ENCODE data around the gene CCR2.

The CCR2 gene

GRCh38 chr3:46407970-46408369 is 54.1 kb downstream of the CCR2 start:
- 84% methylated on average over 7 of the region's 7 CpGs for WGBS
- Histone ChIP-seq H3K27ac (ENCODE audit: low read length, poor library complexity, severe bottlenecking) (no peak overlapping the region), H3K18ac (ENCODE audit: low read depth in 1 of 2, low read length in 2 of 2) (peak overlapping the region in 1 of 2 experiments; percentile 50), H3K9ac (ENCODE audit: low read length) (peak overlapping the region; percentile 75), H3K14ac (ENCODE audit: low read length in 2 of 2) (no peak overlapping the region), H2BK12ac (ENCODE audit: low read length in 2 of 2) (peak overlapping the region in 1 of 2 experiments; percentile 35), H3K9me3 (ENCODE audit: control insufficient read depth, low read length) (no peaks in the 10 kb centered on the region), H2BK5ac (ENCODE audit: low read depth, low read length, poor library complexity, severe bottlenecking) (no peak overlapping the region), H2AFZ (ENCODE audit: low read depth, low read length) (no peak overlapping the region), H3K27me3 (ENCODE audit: control insufficient read depth in 1 of 2, insufficient read depth in 1 of 2, low read length in 2 of 2) (no peaks in the 10 kb centered on the region), H3K4me3 (ENCODE audit: insufficient read depth in 1 of 2, low read depth in 1 of 2, low read length in 2 of 2) (peak overlapping the region in 1 of 2 experiments; percentile 70), H3K36me3 (ENCODE audit: control insufficient read depth in 1 of 2, insufficient read depth in 2 of 2, low read depth in 1 of 2, low read length in 2 of 2) (no peaks in the 10 kb centered on the region), H3K23ac (ENCODE audit: low read length in 2 of 2) (no peak overlapping the region), H2AK5ac (ENCODE audit: low read length, severe bottlenecking) (no peak overlapping the region), H3K79me1 (replicated peaks; ENCODE audit: low read length, poor library complexity, severe bottlenecking) (no peaks in the 10 kb centered on the region), H3K4me2 (ENCODE audit: low read length, poor library complexity, severe bottlenecking) (no peak overlapping the region), H4K91ac (ENCODE audit: low read length) (peak overlapping the region; percentile 53), H3K4ac (ENCODE audit: low read depth in 1 of 2, low read length in 2 of 2) (no peak overlapping the region), H4K8ac (ENCODE audit: low read length) (no peak overlapping the region), H2BK120ac (ENCODE audit: low read depth, low read length) (no peak overlapping the region), H2BK15ac (ENCODE audit: low read depth, poor library complexity, severe bottlenecking) (no peak overlapping the region), H3K4me1 (ENCODE audit: control insufficient read depth, insufficient read depth, low read depth, low read length) (peaks cover 11% of the 10 kb centered on the region)
- no peak for DNase-seq

GRCh38 chr3:46408853-46409252 is 54.9 kb downstream of the CCR2 start:
- WGBS = 92% methylated on average over 6 of the region's 7 CpGs
- Histone ChIP-seq H3K4me3 (ENCODE audit: insufficient read depth in 1 of 2, low read depth in 1 of 2, low read length in 2 of 2) (no peak overlapping the region), H3K23ac (ENCODE audit: low read length in 2 of 2) (no peak overlapping the region), H3K27ac (ENCODE audit: low read length, poor library complexity, severe bottlenecking) (no peak overlapping the region), H2BK120ac (ENCODE audit: low read depth, low read length) (no peak overlapping the region), H2BK5ac (ENCODE audit: low read depth, low read length, poor library complexity, severe bottlenecking) (no peak overlapping the region), H4K8ac (ENCODE audit: low read length) (peak overlapping the region; percentile 28), H4K91ac (ENCODE audit: low read length) (no peak overlapping the region), H3K4me2 (ENCODE audit: low read length, poor library complexity, severe bottlenecking) (no peak overlapping the region), H2AFZ (ENCODE audit: low read depth, low read length) (no peak overlapping the region), H3K14ac (ENCODE audit: low read length in 2 of 2) (no peak overlapping the region), H3K18ac (ENCODE audit: low read depth in 1 of 2, low read length in 2 of 2) (no peak overlapping the region), H3K79me1 (replicated peaks; ENCODE audit: low read length, poor library complexity, severe bottlenecking) (no peaks in the 10 kb centered on the region), H2AK5ac (ENCODE audit: low read length, severe bottlenecking) (no peak overlapping the region), H3K9me3 (ENCODE audit: control insufficient read depth, low read length) (no peaks in the 10 kb centered on the region), H3K4me1 (ENCODE audit: control insufficient read depth, insufficient read depth, low read depth, low read length) (peaks cover 11% of the 10 kb centered on the region), H3K36me3 (ENCODE audit: control insufficient read depth in 1 of 2, insufficient read depth in 2 of 2, low read depth in 1 of 2, low read length in 2 of 2) (no peaks in the 10 kb centered on the region), H2BK12ac (ENCODE audit: low read length in 2 of 2) (no peak overlapping the region), H3K27me3 (ENCODE audit: control insufficient read depth in 1 of 2, insufficient read depth in 1 of 2, low read length in 2 of 2) (no peaks in the 10 kb centered on the region), H3K9ac (ENCODE audit: low read length) (peak overlapping the region; percentile 1), H2BK15ac (ENCODE audit: low read depth, poor library complexity, severe bottlenecking) (no peak overlapping the region), H3K4ac (ENCODE audit: low read depth in 1 of 2, low read length in 2 of 2) (no peak overlapping the region)
- DNase-seq = no peak

GRCh38 chr3:46409739-46410489 is 56.0 kb downstream of the CCR2 start:
- no peak overlapping the region for H2BK15ac ChIP-seq (ENCODE audit: low read depth, poor library complexity, severe bottlenecking)
- no peak overlapping the region for H3K9ac ChIP-seq (ENCODE audit: low read length)
- H4K8ac ChIP-seq (ENCODE audit: low read length) = no peak overlapping the region
- no peak overlapping the region for H2AK5ac ChIP-seq (ENCODE audit: low read length, severe bottlenecking)
- no peak overlapping the region for H3K4me3 ChIP-seq (ENCODE audit: insufficient read depth in 1 of 2, low read depth in 1 of 2, low read length in 2 of 2)
- no peak overlapping the region for H2BK12ac ChIP-seq (ENCODE audit: low read length in 2 of 2)
- H2BK120ac ChIP-seq (ENCODE audit: low read depth, low read length) = no peak overlapping the region
- 93% methylated on average over 8 of the region's 9 CpGs for WGBS
- peaks cover 11% of the 10 kb centered on the region for H3K4me1 ChIP-seq (ENCODE audit: control insufficient read depth, insufficient read depth, low read depth, low read length)
- no peak overlapping the region for H3K27ac ChIP-seq (ENCODE audit: low read length, poor library complexity, severe bottlenecking)
- H3K36me3 ChIP-seq (ENCODE audit: control insufficient read depth in 1 of 2, insufficient read depth in 2 of 2, low read depth in 1 of 2, low read length in 2 of 2) = no peaks in the 10 kb centered on the region
- no peaks in the 10 kb centered on the region for H3K27me3 ChIP-seq (ENCODE audit: control insufficient read depth in 1 of 2, insufficient read depth in 1 of 2, low read length in 2 of 2)
- H3K23ac ChIP-seq (ENCODE audit: low read length in 2 of 2) = no peak overlapping the region
- no peak overlapping the region for H2BK5ac ChIP-seq (ENCODE audit: low read depth, low read length, poor library complexity, severe bottlenecking)
- H3K9me3 ChIP-seq (ENCODE audit: control insufficient read depth, low read length) = no peaks in the 10 kb centered on the region
- H3K4ac ChIP-seq (ENCODE audit: low read depth in 1 of 2, low read length in 2 of 2) = no peak overlapping the region
- no peaks in the 10 kb centered on the region for H3K79me1 ChIP-seq (replicated peaks; ENCODE audit: low read length, poor library complexity, severe bottlenecking)
- no peak for DNase-seq
- H2AFZ ChIP-seq (ENCODE audit: low read depth, low read length) = no peak overlapping the region
- no peak overlapping the region for H3K4me2 ChIP-seq (ENCODE audit: low read length, poor library complexity, severe bottlenecking)
- H3K14ac ChIP-seq (ENCODE audit: low read length in 2 of 2) = no peak overlapping the region
- no peak overlapping the region for H3K18ac ChIP-seq (ENCODE audit: low read depth in 1 of 2, low read length in 2 of 2)
- H4K91ac ChIP-seq (ENCODE audit: low read length) = no peak overlapping the region
